SK-MEL-5 (cell line): ENCODE results near the gene STPG1. TPM values are rescaled to one million over a fixed set of nuclear protein-coding genes. Genes with fewer than 3 reads are reported as not detected.

Experiments used
- DNase-seq: peaks from one replicate; pipeline ENCODE4 v3.0.0-alpha.2; 2016; ENCODE audit warnings: low read depth, low spot score
- in situ Hi-C: cut with HindIII; loops from 2 replicates; pipeline ENCODE4 v1.10.0; 2016; ENCODE audit warnings: low sequenced_read_pairs, high pct_unique_total_duplicates, low pct_unique_long_range_greater_than_20kb
- total RNA-seq: library from RNA; depleted of rRNA; stranded (reverse); fragments of >200 nt; shearing (Covaris generic); gene quantifications from 2 replicates; pipeline ENCODE4 v1.2.3, GENCODE V29; 2014; rRNA removed

Gene STPG1
- total RNA-seq, 1 experiment from 2014 or later = 5.5 TPM

DNA sequence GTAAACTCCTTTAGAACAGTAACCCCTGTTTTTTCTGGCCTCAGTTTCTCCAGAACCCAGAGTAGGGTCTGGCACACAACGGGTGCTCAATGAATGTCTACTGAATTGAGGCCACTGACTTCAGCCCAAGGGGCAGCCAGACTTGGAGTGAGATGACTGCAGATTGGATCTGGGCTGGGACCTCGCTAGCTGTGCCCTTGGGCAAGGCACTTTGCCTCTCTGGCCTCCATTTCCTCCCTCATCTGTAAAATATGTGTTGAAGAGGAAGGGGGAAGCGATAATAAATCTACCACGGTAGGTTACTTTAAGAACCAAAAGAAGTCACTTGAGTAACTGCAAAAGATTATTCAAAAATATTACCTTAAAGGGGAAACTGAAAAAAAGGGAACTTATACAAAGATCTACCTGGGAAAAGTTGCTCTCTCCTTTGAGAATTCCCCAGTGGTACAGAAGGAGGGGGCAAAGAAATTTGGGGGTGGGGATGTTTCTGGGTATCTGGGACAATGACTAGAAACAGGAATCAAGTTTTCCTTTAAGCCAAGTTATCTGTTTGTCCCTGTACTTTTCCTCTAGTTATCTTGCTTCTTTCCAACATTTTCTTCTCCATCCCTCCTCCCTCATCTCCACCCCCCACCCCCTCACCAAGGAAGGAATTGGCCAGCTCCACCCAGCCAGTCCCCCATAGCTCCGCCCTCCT, 94.8 kb downstream of the STPG1 start:
- in situ Hi-C loops = no loop called here
- no peak for DNase-seq

GRCh38 chr1:24317956-24318614, 95.5 kb downstream of the STPG1 start:
- in situ Hi-C loops = no loop called here
- no peak for DNase-seq

- DNase-seq = no peak
- in situ Hi-C loops = no loop called here
Measured at GRCh38 chr1:24317081-24317480, 96.5 kb downstream of the STPG1 start.

DNA sequence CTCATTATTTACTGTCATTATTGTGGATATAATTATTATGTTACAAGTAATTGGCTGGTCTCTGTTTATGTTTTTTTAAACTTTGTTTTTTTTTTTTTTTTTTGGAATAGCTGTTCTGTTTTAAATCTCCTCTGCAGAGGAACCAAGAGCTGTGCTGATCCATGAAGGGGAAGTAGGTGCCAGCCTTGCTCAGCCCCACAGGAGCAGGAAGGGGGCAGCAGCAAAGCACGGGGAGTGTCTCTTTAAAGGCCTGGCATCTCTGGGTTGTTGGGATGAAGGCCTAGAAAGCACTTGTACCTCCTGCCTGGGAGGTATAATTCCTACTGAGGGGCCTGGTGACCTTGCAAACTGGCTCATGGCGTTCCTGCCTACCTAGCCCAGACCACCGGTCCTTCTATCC, 96.9 kb downstream of the STPG1 start:
- DNase-seq = peak; percentile 19
- in situ Hi-C loops = no loop called here

DNA sequence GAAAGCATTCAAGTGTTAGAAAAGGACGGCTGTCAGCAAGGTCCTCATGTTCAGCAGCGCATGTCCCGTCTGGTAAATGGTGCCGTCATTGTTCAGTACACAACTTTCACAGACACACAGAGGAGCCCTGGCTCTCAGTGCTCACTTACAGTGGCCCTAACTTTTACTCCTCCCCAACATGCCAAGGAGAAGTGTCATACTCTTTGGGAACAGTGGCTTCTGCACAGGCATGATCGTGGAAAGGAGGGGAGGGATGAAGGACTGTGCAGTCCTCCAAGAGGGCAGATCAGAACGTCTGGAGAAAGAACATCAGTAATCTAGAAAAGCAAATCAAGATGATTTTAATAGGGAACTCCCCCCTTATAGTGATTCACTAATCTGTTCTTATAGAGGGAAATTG, 98.2 kb downstream of the STPG1 start:
- DNase-seq = no peak
- in situ Hi-C loops = no loop called here

GRCh38 chr1:24311741-24312140, 101.8 kb downstream of the STPG1 start:
- in situ Hi-C loops = no loop called here
- no peak for DNase-seq

DNA sequence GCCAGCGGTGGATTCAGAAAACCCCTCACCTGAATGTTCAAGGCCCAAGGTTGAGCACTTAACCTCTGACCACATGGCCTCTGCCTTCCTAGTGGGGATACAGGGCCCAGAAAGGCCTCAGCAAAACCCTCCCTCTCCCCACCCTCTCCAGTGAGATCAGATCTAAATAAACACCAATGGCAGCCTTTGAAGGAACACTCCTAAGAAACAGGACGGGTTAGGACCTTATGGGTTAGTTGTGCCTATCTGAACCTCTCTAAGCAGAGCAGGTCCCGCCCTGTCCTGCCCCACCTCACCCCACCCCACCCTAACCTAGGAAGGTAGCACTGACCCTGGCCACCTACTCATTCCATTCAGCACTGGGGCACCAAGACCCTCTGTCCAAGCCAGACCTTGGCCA, 102.3 kb downstream of the STPG1 start:
- in situ Hi-C loops = no loop called here
- no peak for DNase-seq

- no peak for DNase-seq
Measured at GRCh38 chr1:24309762-24310485, 103.7 kb downstream of the STPG1 start.

GRCh38 chr1:24308365-24309015, 105.1 kb downstream of the STPG1 start:
- peak; percentile 28 for DNase-seq
- in situ Hi-C loops = no loop called here

More at GRCh38 chr1:24309762-24310485, 103.7 kb downstream of the STPG1 start:
- in situ Hi-C loops = no loop called here

Other genes with a start within 250 kb of the STPG1 start
- not detected in 2 replicates for gene IFNLR1, start 226.5 kb downstream of the STPG1 start, total RNA-seq
- gene GRHL3, start 94.4 kb downstream of the STPG1 start, total RNA-seq = not detected in 2 replicates
- gene NIPAL3, start 2.0 kb upstream of the STPG1 start, total RNA-seq = 20.4 and 23.9 TPM in 2 replicates
- gene RCAN3, start 89.1 kb upstream of the STPG1 start, total RNA-seq = 9.2 and 10.3 TPM in 2 replicates
- gene NCMAP, start 142.3 kb upstream of the STPG1 start, total RNA-seq = not detected in 2 replicates
- gene SRRM1, start 229.5 kb upstream of the STPG1 start, total RNA-seq = 17.3 and 20.7 TPM in 2 replicates